ENCODE results near the gene AZU1.
"Not testable (repeated sequence)": the region's sequence is repeated elsewhere in the genome, so short reads cannot be mapped to it uniquely, and the experiment has no call there.

AZU1 gene

DNA sequence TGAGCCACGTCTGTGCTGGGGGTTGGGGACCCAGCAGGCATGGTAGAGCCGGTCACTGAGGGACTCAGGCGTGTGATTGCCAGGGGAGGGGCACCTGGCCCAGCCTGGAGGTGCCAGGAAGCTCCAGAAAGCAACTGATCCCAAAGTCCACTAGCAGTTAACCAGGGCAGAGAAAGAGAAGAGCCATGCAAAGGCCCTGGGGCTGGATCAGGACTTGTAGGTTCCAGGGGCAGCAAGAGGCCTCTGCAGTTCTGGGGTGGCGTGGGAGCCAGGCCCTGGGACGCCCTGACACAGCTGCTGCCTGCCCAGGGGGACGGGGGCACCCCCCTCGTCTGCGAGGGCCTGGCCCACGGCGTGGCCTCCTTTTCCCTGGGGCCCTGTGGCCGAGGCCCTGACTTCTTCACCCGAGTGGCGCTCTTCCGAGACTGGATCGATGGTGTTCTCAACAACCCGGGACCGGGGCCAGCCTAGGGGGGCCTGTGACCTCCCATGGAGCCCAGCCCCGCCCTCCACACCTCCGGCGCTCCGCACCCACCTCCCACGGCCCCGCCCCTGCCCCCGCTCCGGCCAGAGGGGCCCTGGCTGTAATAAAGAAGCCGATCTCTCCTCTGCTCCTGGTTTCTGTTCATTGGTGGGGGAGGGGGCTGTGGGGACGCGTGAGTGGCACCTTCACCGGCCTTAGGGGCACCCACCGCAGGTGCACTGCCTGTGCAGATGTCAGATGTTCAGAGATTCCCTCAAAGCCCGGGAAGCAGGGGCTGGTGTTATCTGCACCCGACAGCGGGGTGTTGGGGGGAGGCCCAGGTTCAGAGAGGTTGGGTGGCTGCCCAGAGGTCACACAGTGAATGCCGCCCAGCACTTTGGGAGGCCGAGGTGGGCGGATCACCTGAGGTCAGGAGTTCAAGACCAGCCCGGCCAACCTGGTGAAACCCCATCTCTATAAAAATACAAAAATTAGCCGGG lies 4.1 kb downstream of the AZU1 start:
- no peak for DNase-seq

DNA sequence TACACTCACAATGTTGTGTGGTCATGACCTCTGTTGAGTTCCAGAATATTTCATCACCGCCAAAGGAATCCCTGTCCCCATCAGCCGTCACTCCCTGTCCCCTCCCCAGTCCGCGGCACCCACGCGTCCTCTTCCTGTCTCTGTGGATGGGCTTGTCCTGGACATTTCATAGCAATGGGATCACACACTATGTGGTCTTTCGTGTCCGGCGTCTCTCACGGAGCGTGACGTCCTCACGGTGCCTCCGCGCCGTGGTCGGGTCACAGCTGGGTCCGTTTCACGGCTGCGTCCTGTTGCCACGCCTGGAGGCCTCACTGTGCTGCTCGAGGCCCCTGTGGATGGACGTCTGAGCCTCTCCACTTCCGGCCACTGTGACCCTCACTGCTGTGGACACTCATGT lies 6.6 kb downstream of the AZU1 start:
- DNase-seq = no peak

DNA sequence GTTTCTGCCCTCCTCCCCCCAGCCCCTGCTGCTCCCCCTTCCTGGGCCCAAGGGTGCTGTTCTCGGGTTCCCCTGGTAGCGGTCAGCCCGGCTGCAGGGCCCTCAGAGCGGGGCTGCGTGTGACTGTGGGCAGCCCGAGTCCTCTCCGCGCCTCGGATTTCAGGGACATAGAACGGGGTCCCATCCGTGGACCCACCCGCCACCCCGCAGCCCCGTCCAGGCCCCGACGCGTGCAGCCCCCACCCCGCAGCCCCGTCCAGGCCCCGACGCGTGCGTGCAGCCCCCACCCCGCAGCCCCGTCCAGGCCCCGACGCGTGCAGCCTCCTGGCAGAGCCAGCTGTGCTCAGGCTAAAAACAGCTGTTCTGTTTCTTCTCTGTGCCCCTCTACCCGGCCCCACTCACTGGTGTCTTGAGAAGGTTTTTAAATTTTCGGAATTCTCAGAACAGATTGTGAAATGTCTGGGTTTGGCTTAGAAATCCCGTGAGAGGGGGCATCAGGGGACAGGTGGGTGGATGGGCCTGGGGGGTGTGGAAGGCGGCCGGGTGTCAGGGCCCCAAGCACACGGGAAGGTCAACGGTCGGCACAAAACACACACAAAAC lies 7.7 kb downstream of the AZU1 start:
- DNase-seq = no peak

GRCh38 chr19:840519-841206 lies 13.0 kb downstream of the AZU1 start, which contains the start of gene PRTN3:
PRTN3 (plus strand) TSS chr19:840999; CDS start chr19:841009, 10 bp downstream.
- DNase-seq = no peak

DNA sequence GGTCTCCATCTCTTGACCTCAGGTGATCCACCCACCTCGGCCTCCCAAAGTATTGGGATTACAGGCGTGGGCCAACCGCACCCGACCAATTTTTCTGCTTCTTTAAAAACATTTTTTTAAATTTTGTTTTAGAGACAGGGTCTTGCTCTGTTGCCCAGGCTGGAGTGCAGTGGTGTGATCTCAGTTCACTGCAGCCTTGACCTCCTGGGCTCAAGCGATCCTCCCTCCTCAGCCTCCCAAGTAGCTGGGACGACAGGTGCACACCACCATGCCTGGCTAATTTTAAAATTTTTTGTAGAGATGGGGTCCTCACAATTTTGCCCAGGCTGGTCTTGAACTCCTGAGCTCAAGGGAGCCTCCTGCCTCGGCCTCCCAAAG lies 15.2 kb downstream of the AZU1 start:
- not testable (repeated sequence) for DNase-seq

DNA sequence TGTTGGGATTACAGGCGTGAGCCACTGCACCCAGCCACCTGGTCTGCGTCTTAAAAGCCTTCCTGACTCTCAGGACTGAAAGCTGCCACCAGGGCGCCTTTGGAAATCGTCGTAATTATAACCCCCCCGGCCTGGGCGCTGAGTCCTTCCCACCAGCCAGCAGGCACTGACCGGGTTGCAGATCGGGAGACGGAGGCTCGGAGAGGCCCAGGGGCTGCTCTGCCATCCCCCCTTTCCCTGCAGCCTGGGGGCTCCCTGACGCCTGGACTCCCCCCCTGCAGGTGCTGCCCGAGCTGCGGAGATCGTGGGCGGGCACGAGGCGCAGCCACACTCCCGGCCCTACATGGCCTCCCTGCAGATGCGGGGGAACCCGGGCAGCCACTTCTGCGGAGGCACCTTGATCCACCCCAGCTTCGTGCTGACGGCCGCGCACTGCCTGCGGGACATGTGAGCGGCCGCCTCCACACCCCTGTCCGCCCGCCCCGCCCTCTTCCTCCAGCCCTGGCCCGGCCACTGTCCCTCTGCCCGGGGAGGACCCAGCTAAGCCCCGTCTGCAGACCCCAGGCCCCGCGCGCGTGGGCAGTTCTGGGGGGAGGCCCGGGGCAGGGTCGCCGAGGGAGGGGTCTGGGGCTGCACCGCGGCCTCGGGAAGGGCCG lies 15.7 kb downstream of the AZU1 start:
- DNase-seq = no peak

DNA sequence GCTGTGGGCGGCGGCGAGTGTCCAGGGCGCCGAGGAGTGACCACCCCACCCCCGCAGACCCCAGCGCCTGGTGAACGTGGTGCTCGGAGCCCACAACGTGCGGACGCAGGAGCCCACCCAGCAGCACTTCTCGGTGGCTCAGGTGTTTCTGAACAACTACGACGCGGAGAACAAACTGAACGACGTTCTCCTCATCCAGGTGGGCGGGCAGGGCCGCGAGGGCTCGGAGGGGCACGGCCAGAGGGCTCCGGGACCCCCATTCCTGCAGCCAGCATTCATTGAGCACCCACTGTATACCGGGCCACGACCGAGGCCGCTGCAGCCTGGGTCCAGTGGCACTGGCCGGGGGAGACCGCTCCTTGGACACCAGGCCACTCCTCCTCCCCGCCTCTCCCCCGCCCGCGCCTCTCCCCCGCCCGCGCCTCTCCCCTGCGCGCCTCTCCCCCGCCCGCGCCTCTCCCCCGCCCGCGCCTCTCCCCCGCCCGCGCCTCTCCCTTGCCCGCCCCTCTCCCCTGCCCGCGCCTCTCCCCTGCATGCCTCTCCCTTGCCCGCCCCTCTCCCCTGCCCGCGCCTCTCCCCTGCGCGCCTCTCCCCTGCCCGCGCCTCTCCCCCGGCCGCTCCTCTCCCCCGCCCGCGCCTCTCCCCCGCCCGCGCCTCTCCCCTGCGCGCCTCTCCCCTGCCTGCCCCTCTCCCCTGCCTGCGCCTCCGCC lies 16.4 kb downstream of the AZU1 start:
- DNase-seq = no peak

DNA sequence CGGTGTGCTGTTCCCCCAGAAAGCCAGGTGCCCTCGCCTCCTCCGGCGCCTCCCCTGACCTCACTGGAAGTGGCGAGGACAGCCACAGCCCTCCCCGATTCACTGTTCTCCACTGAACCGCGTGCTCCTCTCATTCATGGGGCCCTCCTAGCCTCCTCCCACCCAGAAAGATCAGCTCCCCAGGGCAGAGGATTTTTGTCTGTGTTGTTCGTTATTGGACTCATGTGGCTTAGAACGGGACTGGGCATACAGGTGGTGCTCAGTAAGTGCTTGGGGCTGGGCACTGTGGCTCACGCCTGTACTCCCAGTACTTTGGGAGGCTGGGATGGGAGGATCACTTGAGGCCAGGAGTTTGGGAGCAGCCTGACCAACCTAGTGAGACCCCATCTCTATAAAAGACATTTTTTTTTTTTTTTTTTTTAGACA lies 16.9 kb downstream of the AZU1 start:
- no peak for DNase-seq

DNA sequence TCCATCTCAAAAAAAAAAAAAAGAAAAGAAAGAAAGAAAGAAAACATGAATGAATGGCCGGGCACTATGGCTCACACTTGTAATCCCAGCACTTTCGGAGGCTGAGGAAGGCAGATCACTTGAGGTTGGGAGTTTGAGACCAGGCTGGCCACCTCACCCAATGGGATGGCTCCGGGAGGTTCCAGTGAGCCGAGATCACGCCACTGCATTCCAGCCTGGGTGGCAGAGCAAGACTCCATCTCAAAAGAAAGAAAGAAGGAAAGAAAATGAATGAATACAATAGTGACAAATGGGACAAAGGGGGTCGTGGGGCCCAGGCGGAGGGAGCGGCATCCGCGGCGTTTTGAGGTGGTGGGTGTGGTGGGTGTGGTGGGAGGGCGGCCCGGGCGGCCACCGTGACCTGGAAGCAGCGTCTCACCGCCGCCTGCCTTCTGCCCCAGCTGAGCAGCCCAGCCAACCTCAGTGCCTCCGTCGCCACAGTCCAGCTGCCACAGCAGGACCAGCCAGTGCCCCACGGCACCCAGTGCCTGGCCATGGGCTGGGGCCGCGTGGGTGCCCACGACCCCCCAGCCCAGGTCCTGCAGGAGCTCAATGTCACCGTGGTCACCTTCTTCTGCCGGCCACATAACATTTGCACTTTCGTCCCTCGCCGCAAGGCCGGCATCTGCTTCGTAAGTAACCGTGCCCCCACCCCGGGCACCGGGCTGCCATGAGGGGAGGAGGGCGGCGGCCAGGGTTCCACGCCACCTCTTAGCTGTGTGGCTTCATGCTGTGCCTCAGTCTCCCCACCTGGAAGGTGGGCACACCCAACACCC lies 18.3 kb downstream of the AZU1 start:
- DNase-seq = no peak

DNA sequence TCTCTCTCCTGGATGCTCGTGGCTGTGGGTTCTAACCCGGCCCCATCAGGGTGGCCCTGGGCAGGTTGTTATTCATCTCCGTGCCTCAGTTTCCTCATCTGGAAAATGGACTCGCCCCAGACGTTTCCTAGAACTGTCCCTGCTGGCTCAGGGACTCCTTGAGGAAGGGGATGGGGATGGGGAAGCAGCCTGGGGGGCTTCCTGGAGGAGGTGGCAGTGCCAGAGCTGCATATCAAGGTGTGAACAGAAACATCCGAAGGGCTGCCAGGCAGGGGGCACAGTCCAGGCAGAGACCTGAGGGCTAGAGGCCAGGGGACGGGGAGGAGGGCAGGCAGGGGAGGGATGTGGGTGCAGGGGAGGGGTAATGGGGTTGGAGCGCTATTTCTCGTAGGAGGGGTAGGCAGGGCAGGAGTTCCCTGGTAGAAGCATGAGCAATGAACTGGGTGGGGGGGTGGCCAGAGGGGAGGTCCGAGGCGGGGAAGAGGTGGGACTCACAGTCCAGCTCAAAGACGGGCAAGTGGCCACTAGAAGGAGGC lies 20.8 kb downstream of the AZU1 start:
- DNase-seq = no peak

DNA sequence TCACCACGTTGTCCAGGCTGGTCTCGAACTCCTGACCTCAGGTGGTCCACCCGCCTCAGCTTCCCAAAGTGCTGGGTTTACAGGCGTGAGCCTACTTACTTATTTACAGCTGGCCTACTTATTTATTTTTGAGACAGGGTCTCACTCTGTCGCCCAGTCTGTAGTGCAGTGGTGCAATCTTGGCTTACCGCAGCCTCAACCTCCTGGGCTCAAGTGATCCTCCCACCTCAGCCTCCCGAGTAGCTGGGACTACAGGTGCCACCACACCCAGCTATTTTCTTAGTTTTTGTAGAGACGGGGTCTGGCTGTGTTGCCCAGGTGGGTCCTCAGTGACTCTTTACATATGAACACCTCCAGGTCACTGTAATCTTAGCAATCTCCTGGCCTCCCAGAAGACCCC lies 21.6 kb downstream of the AZU1 start:
- not testable (repeated sequence) for DNase-seq

GRCh38 chr19:850221-850978 lies 22.8 kb downstream of the AZU1 start:
- DNase-seq = no peak

GRCh38 chr19:850979-851335 lies 23.3 kb downstream of the AZU1 start:
- DNase-seq = no peak

DNA sequence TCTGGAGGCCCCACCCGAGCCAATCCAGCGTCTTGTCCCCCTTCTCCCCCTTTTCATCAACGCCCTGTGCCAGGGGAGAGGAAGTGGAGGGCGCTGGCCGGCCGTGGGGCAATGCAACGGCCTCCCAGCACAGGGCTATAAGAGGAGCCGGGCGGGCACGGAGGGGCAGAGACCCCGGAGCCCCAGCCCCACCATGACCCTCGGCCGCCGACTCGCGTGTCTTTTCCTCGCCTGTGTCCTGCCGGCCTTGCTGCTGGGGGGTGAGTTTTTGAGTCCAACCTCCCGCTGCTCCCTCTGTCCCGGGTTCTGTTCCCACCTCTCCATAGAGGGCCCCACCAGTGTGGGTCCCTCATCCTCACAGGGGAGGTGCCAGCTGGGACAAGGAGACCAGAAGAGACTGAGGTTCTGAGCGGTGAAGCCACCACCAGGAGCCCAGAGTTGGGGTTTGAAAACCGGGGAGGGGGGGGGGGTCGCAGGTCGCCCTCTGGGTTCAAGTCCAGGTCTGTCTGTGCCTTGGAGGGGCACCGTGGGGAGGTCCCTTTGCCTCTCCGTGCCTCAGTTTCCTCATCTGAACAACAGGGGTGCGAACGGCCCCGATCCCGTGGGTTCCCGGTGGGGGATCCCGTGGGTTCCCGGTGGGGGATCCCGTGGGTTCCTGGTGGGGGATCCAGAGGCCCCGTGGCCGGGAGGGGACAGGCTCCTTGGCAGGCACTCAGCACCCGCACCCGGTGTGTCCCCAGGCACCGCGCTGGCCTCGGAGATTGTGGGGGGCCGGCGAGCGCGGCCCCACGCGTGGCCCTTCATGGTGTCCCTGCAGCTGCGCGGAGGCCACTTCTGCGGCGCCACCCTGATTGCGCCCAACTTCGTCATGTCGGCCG lies 24.7 kb downstream of the AZU1 start, which contains the start of gene ELANE:
TSS of gene ELANE (plus strand) at position 168 of the 878 bp plus-strand sequence. CDS start at position 194, 26 bp downstream.
- no peak for DNase-seq

- DNase-seq = no peak
These were observed 25.5 kb downstream of the AZU1 start for GRCh38 chr19:853014-853585.

DNA sequence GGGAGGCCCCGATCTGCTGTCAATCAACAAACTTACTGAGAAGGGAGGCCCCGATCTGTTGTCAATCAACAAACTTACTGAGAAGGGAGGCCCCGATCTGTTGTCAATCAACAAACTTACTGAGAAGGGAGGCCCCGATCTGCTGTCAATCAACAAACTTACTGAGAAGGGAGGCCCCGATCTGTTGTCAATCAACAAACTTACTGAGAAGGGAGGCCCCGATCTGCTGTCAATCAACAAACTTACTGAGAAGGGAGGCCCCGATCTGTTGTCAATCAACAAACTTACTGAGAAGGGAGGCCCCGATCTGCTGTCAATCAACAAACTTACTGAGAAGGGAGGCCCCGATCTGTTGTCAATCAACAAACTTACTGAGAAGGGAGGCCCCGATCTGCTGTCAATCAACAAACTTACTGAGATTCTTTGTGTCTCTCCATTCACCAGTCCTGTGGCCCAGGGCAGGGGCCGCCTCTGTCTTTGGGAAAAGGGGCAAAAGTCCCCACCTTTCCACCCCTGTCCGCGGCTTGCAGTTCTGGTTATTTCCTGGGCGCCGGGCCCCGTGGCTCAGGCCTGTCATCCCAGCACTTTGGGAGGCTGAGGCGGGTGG lies 26.1 kb downstream of the AZU1 start:
- DNase-seq = not testable (repeated sequence)

GRCh38 chr19:854549-854948 lies 26.9 kb downstream of the AZU1 start:
- no peak for DNase-seq

DNA sequence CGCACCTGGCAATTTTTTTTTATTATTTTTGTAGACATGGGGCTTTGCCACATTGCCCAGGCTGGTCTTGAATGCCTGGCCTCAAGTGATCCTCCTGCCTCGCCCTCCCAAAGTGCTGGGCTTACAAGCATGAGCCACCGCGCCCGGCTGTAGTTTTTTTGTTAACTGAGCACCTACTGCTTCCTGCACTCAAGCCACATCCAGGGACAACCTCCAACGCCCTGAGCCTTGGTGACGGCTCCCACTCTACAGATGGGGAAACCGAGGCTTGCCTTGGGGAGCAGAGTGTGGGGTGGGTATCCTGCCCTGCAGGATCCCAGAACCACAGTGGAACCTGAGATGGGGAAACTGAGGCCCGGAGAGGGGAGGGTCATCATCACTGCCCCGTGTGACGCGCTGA lies 27.5 kb downstream of the AZU1 start:
- no peak for DNase-seq
